Stimulated activated CD8-positive, alpha-beta memory T cell treated with anti-CD3 and anti-CD28 coated beads, Interleukin-7, amount 100 ng/mL, for 48 hours (primary cell): ENCODE results near the gene IRS2.

Source experiments
- DNase-seq, 2 donors: peaks; one replicate each; pipeline ENCODE4 v3.0.0-alpha.2; 2020; ENCODE audit warnings: low read depth in 1 of 2; ENCODE audit errors: extremely low read depth in 1 of 2

Gene IRS2

DNA sequence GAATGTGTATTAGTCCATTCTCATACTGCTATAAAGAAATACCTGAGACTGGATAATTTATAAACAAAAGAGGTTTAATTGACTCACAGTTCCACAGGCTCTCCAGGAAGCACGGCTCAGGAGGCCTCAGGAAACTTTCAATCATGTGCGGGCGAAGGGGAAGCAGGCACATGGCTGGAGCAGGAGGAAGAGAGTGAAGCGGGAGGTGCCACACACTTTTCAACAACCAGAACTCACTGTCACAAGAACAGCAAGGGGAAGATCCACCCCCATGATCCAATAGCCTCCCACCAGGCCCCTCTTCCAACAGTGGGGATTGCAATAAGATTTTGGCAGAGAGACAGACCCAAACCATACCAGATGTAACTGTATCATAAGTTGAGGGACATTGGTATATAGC lies 72.7 kb downstream of the IRS2 start:
- DNase-seq: no peak

DNA sequence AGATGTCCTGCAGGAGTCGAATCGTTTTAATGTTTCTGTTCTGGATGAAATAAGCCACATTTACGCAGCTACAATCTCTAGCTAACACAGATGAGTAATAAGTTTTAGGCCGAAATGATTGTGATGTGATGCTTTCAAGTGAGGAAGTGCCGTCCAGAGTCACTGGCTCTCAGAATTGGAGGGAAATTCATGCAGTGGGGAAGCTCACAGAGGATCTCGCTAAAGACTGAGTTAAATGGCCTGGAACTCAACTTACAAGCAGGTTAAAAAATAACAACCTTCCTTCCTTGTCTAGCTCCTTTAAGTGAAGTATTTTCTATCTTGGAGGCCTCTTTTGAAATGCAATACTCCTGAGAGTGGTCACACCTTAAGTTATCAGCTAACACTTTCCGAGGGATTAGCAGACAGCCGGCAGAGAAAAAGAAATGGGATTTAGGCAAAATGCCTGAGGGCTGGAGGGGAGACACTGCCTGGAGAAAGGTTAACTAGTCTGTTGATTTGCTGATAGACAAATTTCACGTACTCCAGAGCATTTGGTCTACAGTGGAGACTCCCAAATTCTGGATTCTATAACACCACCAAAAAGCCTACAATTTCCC lies 74.2 kb downstream of the IRS2 start:
- no peak for DNase-seq

DNA sequence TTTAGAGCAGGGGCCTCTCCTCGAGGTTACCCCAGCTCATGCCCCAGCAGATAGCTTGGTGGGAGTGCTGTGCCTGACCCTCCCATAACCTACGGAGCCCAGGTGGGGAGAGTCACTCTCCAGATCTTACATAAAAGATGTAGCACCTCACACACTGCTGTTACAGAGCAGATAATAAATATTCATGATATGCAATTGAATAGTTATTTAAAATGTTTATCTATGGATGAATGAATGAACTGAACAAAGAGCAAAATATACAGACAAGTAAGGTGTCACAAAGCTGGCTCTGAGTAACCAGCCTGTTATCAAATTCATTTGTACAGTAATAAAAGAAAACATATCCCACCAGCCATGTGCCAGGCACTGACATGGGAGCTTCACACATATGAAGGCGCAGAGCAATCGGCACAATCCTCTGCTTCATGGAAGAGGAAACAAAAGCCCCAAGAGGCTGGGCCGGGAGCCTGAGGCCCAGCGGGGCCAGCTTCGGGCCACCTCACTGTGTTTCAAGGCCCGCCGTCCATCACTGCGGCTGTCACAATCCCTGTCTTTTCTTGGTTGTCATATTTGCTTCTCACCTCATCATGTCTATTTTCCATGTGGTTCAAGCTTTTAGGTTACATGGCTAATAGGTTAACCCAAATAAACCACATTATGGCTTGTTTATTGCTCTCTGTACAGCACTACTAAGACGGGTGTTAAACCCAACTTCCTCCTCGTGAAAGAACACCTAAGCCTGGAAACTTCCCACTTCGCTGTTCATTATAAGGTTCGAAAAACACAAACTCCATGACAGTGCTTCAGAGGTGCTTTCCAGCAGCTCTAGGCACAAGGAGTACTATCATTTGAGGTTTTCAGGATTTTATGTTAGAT lies 78.4 kb downstream of the IRS2 start:
- no peak for DNase-seq

DNA sequence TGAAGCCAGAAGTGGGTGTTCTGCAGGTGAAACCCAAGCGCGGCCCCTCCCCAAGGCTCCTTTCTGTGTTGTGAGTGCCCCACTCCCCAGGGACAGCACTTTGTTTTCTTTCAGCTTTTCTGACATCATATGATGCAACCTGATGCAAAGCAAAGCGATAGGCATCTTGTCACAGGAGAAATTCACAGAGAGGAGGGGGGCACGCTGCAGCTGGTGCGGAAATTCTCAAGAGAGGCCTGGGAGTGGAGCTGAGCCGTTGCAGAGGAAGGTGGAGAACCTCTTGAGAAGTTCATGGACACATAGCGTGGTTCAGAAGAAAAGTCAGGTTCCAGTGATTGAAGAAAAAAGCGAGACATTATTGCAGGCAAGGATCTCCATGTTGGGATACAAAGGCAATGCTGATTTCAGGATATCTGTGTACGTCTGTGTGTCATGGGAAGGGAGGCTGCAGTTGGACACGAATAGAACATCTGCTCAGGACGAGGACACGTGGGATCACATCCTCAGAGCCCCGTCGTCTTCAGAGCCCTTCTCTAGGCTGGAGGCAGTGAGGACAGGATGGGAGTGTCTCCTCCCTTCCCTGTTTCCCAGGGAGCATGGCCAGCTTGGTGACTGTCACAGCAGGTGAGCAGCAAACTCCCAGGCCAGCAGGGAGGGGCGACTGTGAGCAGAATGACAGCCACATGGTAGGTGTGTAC lies 79.2 kb downstream of the IRS2 start:
- DNase-seq: no peak

DNA sequence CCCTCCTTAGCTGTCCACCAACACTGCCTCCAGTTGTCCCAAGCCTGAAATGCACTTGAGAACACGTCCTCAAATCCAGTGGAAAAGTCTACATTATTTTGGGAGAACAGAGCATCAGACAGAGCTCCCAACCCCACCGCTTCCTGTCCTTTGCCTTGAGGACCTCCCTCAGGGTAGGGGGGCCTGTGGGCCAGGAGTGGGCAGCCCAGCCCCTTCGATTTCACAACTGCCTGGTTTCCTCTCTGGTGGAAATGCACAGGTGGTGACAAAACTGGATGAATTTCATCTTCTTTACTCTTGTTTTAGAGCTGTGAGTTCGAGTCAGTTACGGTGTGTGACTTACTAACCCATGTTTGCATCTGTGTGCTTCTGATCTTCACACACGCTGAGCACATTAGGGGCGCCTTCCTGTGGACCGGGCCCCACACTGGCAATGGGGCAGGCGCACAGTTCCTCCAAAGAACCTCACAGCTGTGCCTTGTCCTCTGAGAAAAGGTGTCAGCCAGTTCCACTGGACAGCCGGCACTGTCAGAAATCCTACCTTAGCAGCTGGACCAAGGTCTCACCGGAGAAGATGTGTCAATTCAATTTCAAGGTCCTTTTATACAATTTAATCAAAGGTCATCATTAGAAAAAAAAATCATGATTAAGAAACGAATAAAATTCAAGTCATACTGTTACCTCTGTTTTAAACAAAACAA lies 80.2 kb downstream of the IRS2 start:
- no peak for DNase-seq

DNA sequence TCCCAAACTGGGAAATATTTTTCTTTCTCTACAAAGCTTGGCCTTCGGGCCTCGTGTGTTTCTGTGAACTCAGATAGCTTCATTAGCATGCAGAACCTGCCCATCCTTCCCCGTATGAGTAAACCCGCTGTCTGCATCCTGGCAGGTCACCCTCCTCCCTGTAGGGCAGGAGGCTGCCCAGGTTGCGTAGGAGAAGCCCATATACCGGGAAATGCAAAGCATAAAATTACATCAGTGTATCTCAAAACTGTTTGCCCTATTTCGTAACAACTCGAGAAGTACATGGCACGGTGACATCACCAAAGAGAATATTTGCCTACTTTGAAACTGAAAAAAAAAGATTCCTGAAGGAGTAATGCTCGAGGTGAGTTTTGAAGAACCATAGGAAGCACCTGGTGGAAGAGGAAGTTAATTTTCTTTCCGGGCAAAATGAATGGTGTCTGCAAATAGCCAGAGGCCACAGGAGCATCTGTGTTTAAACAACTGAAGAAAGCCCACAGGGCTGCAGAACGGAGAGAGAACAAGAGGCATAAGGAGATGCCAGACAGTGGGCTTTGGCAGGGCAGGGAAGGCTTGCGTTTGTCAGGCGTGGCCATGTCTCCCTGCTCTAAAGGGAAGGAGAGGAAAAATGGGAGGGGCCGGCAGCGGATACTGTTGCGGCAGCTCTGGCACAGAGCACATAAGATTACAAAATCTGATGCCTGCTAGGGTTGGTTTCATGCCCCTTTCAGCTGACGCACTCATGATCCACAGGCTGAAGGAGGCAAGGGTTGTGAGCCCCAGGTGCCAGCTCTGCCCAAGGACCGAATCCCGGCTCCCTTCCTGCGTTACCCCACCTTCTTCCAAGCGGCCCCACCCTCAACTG lies 81.4 kb downstream of the IRS2 start:
- no peak for DNase-seq

DNA sequence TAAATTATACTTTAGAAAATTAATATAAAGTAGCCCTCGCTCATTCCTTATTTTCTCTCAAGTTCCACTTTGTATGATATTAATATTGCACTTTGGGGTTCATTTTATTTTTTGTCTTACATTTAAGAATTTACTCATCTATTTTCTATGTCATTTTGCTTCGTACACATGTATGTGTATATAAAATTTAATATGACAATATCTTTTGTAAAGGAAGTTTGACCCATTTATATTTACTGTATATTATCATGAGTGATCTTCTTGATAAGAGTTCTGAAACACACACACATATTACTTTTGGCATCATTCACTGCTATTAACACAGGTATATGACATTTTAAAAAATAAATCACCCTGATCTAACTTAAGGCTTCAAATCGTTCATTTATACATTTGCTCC lies 83.1 kb downstream of the IRS2 start:
- no peak for DNase-seq
